CD4-positive, alpha-beta T cell treated with Interleukin-21 for 1 hour (primary cell): Measurements from ENCODE around the gene MAP4K3.
"Not testable (repeated sequence)": the region's sequence is repeated elsewhere in the genome, so short reads cannot be mapped to it uniquely, and the experiment has no call there.

Experiments used
- DNase-seq: peaks from one replicate; pipeline ENCODE4 v3.0.0-alpha.2; 2020

Gene MAP4K3

DNA sequence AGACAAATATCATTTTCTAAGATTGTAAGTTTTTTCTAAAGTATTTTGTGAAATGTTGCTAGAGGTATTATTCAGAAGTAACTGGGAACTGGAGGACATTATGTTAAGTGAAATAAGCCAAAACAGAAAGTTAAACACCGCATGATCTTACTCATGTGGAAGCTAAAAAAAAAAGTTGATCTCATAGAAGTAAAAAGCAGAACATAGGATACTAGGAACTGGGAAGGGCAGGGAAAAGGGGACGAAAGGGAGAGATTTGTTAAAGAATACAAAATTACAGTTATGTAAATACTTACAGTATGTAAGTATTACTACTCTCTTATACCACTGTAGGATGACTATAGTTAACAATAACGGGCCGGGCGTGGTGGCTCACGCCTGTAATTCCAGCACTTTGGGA lies 146.7 kb downstream of the MAP4K3 start:
- no peak for DNase-seq

- no peak for DNase-seq
Observed at GRCh38 chr2:39289609-39290008, 147.5 kb downstream of the MAP4K3 start.

GRCh38 chr2:39283561-39283960 lies 153.5 kb downstream of the MAP4K3 start:
- no peak for DNase-seq

- DNase-seq: no peak
Observed at GRCh38 chr2:39281391-39281790, 155.7 kb downstream of the MAP4K3 start.

- no peak for DNase-seq
Observed at GRCh38 chr2:39275016-39275415, 162.1 kb downstream of the MAP4K3 start.

GRCh38 chr2:39269941-39270340 lies 167.1 kb downstream of the MAP4K3 start:
- no peak for DNase-seq

DNA sequence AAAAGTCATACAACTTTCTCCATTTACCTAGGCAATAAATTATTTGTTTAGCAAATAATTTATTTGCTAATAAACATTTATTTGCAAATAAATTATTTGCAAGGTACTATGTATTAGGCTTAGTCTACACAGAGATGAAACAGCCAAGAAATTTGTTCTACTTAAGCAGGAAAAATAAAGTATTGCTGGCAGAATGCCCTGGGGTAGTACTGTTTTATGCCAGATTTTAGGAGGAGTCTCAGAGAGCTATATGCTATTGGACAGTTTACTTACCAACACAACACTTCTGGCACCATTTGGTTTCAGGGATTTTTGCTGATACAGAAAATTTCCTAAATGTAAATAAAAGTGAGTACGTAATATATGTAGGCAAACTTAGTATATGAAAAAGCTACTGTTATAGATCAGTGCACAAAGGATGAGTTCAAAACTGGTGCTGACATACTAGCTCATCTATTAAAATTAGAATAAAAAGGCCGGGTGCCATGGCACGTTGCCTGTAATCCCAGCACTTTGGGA lies 170.1 kb downstream of the MAP4K3 start:
- DNase-seq: no peak

GRCh38 chr2:39266139-39266805 lies 170.8 kb downstream of the MAP4K3 start:
- DNase-seq: no peak

DNA sequence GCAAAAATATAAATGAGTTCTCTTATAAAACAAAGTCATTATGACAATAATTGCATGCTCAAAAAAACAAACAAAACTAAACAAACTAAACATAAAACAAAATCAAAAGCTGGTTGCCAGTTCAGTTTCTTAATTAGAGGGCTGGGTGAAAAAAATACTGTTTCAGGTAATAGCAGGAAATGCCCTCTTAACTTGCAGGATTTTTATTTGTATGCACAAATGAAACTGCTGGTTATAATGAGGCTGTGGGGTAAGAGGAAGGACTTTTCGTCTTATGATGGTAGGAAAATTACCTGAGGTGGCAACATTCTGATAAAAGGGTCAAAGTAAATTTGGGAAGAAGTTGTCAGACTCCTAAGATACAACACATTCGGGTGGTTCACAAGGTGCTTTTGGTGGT lies 171.8 kb downstream of the MAP4K3 start:
- no peak for DNase-seq

DNA sequence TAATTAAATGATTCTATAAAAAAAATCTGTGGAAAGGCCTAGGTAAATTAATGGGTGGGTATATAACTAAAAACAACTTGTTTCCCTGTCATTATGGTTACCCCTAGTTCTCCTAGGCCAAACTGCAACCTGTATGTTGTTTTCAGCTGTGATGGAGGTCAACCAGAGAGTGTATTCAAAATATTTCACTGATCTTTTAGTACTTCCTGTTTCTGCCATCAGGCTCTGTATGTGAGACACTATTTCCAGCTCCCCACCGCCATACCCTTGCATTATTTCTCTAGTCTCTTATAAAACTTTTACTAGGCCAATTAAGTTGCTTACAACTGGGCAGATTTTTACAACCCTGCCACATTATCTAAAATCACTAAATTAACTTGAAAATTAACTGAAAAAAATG lies 172.4 kb downstream of the MAP4K3 start:
- DNase-seq: no peak

DNA sequence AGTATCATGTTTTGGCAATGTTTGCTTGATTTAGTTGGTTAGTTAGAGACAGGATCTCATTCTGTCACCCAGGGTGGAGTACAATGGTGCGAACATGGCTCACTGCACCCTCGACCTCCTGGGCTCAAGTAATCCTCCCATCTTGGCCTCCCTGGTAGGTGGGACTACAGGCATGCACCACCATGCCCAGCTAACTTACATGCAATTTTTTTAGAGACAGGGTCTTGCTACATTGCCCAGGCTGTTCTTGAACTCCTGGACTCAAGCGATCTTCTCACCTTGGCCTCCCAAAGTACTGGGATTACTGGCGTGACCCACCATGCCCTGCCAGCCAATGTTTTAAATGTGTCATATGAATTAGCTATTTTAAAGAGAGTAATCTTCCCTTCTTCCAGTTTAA lies 177.0 kb downstream of the MAP4K3 start:
- no peak for DNase-seq

DNA sequence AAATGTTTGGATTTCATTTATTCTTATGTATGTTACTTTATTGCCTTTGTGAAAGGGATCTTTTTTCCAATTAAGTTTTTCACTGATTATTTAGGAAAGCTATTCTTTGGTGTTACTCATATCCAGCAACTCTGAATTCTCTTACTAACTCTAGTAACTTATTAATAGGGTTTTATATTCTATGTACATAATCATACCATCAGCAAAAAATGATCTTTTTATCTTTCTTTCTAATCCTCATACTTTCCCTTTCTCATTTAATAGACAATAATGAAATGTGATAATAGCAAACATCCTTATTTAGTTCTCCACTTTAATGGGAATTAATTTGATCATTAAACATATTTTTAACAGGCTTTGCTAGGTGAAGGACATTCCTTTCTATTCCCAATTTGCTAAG lies 181.0 kb downstream of the MAP4K3 start:
- DNase-seq: no peak

DNA sequence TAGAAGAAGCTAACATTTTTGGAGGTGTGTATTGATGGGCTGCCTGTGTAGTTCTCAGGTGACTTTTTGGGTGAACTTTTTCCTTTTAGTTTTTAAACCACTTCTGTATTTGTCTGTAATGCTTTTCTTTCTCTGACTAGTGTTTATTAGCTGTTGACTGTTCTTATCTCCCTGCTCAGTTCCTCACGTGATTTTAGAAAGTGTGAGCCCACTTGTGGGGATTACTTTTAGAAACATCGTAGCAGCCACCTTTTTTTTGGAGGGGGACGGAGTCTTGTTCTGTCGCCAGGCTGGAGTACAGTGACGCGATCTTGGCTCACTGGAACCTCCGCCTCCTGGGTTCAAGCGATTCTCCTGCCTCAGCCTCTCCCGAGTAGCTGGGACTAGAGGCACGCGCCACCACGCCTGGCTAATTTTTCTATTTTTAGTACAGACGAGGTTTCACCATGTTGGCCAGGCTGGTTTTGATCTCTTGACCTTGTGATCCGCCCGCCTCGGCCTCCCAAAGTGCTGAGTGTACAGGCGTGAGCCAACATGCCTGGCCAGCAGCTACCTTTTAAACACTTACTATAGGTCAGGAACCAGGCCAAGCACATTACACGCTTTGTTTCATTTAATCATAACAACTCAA lies 184.1 kb downstream of the MAP4K3 start:
- no peak for DNase-seq

- DNase-seq: no peak
Observed at GRCh38 chr2:39247512-39248043, 189.5 kb downstream of the MAP4K3 start.

DNA sequence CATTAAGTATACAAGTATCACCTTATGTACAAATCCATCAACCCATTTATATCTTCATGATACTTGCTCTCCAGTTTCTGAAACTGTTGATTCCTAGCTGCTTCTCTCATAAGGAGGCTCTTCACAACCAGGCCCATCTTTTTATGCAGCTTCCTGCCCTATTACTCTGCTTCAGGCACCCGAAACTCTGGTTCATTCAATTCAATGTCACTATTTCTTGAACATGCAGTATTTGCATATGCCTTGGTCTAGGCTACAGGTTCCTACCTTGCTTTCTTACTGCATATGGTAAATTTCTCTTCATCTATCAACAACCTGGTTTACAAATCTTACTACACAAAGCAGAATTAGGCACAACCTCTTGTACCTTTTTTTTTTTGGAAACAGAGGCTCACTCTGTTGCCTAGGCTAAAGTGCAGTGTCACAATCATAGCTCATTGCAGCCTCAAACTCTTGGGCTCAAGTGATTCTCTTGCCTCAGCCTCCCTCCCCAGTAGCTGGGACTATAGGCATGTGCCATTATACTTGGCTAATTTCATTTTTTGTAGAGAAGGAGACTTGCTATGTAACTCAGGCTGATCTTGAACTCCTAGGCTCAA lies 190.6 kb downstream of the MAP4K3 start:
- no peak for DNase-seq

DNA sequence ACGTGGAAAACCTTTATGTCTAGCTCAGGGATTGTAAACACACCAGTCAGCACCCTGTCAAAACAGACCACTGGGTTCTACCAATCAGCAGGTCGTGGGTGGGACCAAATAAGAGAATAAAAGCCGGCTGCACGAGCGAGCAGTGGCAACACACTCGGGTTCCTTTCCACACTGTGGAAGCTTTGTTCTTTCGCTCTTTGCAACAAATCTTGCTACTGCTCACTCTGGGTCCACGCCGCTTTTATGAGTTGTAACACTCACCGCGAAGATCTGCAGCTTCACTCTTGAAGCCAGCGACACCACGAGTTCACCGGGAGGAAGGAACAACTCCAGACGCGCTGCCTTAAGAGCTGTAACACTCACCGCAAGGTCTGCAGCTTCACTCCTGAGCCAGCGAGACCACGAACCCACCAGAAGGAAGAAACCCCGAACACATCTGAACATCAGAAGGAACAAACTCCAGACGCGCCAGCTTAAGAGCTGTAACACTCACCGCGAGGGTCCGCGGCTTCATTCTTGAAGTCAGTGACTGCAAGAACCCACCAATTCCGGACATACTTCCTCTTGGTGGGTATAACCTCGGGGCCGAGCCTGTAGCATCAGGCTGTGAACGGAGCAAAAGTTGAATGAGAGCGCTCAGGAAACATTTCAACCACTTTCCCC lies 192.0 kb downstream of the MAP4K3 start:
- peak; percentile 62 for DNase-seq

DNA sequence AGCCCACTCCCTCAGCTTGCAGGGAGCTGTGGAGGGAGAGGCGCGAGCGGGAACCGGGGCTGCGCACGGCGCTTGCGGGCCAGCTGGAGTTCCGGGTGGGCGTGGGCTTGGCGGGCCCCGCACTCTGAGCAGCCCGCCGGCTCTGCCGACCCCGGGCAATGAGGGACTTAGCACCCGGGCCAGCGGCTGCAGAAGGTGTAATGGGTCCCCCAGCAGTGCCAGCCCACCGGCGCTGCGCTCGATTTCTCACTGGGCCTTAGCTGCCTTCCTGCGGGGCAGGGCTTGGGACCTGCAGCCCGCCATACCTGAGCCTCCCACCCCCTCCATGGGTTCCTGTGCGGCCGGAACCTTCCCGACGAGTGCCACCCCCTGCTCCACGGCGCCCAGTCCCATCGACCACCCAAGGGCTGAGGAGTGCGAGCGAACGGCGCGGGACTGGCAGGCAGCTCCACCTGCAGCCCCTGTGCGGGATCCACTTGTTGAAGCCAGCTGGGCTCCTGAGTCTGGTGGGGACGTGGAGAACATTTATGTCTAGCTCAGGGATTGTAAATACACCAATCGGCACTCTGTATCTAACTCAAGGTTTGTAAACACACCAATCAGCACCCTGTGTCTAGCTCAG lies 192.7 kb downstream of the MAP4K3 start:
- not testable (repeated sequence) for DNase-seq

DNA sequence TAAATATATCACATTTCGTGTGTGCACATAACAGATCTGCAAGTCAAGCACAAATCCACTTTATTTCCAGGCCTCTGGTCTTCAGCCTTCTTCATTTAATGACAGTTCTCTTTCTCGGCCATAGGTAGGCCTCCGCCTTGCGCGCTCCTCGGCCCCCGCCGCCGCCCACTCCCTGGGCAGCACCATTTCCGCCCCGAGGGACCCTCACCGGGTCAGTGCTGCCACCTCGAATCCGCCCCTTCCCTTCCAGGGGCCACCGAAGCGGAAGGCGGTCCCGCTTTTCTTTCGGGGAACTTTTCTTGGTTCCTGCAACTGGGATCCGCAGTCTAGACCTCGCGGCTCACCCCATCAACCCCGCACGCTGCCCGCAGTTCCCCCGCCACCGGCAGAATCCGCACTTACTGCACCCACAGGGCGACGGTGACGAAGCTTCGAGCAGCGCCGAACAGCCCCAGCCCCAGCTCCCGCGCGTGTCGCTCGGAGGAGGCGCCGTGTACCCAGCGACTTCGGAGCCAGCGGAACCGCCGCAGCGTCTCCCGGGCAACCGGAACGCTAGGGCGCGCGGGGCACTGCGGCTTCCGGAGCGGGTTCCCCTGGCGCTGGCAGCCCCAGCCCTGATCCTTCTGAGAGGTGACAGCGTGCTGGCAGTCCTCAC lies 193.5 kb downstream of the MAP4K3 start, which contains the start of gene CDKL4:
TSS of gene CDKL4 (minus strand) at position 502 of the 655 bp plus-strand sequence.
- peak; percentile 32 for DNase-seq

DNA sequence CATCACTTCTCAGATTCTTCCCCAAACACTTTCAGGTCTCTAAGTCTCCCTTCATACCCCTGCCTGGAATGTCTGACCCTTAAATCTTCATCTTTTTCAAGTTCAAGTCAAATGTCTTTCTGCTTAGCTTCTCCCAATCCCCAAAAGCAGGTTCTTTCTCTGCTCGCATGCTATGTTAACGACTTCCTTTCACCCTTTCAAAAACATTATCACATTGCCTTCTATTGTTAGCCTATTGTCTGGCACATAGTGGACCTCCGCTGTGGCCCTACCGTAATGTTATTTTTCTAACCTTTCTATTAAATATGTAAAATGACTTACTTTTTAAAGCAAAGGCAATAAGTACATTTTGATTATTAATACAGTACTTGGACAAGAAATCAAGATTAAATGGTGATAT lies 195.5 kb downstream of the MAP4K3 start:
- no peak for DNase-seq

DNA sequence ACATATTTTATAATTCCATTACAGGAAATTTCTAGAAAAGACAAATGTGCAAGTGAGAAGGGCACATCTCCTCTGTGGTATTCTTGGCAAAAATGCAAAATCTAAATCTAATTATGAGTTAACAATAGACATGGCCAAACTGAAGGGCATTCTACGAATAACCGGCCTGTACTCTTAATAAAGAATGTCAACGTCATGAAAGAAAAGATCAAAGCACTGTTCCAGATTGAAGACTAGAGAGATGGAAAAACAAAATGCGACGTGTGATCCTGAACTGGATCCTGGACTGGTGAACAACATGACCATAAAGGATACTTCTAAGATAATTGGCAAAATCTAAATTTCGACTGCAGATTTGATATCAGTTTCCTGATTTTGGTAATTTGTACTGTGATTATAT lies 196.3 kb downstream of the MAP4K3 start:
- no peak for DNase-seq

DNA sequence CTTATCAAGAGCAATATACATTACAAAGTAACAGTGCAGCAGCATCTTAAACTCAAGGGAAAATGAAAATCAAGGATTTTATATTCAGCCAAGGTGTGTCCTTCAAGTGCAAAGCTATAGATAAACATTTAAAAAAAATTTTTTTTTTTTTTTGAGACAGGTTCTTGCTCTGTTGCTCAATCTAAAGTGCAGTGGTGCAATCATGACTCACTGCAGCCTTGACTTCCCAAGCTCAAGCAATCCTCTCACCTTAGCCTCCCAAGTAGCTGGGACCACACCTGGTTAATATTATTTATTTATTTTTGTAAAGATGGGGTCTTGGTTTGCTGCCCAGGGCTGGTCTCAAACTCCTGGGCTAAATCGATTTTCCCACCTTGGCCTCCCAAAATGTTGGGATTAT lies 202.3 kb downstream of the MAP4K3 start:
- no peak for DNase-seq

DNA sequence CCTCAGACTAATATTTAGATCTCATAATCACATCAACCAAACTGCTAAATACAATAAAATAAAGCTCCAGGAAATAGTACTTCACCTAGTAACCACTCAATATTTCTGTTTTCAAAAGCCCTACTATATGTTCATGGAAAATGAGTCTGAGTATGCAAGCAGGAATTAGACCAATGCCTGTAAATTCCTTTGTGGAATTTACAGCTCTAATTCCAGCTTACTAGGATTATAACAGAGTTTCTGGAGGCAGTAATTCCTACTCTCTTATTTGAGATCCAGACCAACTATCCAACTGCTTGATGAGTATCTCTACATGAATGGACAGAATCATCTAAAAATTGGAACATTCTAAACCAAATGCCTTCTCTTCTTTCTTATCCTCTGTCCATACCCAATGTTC lies 204.9 kb downstream of the MAP4K3 start:
- DNase-seq: no peak
